Measurements from ENCODE around the gene NPC2.

NPC2 gene

DNA sequence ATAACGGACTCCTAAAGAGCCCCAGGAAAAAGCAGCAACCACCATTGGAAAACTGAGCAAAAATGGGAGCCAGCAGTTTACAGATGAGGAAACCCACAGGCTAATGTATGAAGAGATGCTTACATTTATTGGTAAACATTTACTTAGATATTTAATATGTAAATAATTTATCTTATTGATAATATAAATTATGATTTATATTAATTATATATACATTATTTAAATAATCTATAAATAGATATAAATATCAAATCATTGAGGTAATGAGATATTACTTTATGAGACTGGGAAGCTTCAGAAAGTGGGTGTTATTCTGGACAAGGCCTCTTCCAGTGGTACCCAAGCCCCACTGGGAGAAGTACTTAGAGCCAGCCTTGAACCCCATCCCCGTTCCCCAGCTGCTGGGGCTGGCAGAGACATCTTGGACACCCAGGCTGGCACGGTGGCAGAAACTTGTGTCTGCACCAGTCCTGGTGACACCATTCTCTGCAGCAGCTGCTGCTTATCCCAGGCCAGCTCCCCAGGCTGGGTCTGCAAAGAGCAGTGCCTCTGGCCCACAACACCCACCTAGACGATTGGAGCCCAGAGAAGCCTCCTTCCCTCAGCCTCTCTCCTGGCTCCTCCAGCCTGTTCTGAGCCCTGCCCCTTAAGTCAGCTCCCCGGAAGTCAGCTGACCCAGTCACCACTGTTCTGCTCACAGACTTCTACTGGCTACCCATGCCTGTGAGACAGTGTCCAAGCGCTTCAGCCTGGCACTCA, 26.4 kb upstream of the NPC2 start:
- no peak for DNase-seq (ENCODE audit: low read depth in 2 of 3, low spot score in 1 of 3)

- DNase-seq (ENCODE audit: low read depth in 2 of 3, low spot score in 1 of 3): no peak
These were observed 25.1 kb upstream of the NPC2 start for GRCh38 chr14:74518221-74518620.

DNA sequence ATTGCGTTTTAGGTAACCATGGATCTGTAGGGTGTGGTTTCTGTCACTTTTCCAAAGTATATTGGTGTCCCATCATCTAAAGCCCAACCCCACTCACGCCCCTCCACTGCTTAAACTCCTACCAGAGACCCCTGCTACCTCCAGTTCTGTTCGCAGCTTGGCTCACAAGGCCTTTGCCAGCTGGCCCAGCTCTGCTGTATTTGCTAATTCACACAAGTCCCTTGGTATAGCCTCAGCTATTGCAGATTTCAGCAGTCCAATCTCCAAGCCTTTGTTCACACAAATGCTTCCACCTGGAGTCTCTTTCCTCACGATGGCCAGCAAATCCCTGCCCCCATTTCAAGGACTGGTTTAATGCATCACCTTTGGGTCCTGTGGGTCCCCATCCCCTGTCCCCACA, 24.6 kb upstream of the NPC2 start:
- DNase-seq (ENCODE audit: low read depth in 2 of 3, low spot score in 1 of 3): no peak

DNA sequence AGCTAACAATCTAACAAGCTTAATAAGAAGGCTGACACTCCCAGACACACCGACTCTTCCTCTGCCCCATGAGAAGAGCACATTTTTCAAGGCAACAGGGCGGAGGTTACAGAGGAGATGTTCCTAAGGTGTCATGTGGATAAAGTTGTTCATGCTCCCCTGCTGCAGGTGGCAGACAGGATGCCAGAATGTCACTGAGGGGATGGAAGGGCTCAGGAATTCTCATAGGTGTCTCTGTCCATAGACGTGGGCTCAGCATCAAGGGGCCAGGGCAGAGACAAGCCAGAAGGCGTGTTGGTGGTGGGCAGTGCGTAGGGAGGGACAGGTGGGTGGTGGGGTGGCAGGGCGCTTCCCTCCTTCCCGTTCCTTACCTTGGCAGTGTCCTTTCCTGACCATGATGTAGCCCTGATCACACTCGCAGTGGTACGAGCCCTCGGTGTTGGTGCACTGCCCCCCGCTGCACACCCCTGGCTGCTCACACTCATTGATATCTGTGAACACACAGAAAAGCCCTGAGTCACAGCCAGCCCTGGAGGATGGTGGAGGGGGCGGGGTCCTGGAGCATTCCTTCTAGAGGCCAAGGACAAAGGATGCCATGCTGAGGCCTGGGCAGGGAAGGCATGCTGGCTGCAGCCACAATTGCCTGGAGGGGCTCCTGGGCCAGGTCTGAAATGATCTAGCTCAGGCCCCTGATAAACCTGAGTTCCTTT, 23.5 kb upstream of the NPC2 start:
- DNase-seq (ENCODE audit: low read depth in 2 of 3, low spot score in 1 of 3): no peak

DNA sequence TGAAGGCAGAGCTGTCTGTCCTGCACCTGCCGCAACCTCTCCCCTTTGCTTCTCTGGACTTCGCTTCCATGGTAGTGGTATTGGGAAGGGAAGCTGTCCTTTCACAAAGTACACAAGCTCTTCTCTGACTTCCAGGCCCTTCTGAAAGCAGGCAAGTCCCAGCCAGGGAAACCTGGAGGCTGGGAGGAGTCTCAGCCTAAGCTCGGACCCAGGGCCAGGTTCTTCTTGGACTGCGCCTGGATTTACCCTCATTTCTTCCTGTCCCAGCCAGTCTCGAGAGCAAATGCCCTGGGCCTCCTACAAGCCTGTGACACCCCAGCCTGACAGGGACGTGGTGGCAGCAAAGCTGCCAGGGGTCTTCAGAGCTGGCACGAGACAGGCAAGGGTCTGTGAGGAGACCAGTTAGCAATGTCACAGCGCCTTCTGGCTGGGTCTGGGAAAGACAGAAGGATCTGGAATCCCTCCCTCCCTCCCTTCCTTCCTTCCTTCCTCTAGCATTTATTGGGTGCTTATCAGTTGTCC, 22.8 kb upstream of the NPC2 start:
- no peak for DNase-seq (ENCODE audit: low read depth in 2 of 3, low spot score in 1 of 3)

GRCh38 chr14:74514471-74514941, 21.4 kb upstream of the NPC2 start:
- DNase-seq (ENCODE audit: low read depth in 2 of 3, low spot score in 1 of 3): no peak

GRCh38 chr14:74511966-74512830, 19.1 kb upstream of the NPC2 start:
- DNase-seq (ENCODE audit: low read depth in 2 of 3, low spot score in 1 of 3): no peak

GRCh38 chr14:74510959-74511409, 17.9 kb upstream of the NPC2 start:
- DNase-seq (ENCODE audit: low read depth in 2 of 3, low spot score in 1 of 3): no peak

- DNase-seq (ENCODE audit: low read depth in 2 of 3, low spot score in 1 of 3): no peak
These were observed 17.3 kb upstream of the NPC2 start for GRCh38 chr14:74510223-74510931.

DNA sequence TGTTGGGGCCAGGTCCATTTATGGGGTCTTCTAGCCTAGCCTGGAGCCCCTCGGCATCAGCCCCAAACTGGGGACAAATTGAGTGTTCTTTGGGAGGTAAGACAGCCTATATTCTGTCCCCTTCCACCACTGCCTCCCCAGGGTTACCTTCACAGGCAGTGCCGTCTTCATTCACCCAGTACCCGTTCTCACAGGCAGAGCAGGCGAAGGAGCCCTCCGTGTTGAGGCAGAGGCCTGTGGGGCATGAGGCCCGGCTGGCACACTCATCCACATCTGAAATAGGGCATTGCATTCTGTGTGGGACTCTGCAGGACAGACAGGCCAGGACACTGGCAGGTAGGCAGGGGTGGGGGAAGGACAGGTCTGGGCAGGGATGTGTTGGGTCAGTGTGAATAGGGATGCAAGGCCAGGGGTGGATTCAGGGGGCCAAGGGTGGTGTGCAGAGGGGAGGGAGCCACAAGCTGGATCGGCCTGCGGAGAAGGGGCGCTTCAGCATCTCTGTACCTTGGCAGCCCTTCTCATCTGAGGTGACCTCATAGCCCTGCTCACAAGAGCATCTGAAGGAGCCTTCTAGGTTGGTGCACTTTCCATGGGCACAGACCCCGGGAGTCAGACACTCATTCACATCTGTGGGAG, 16.6 kb upstream of the NPC2 start:
- no peak for DNase-seq (ENCODE audit: low read depth in 2 of 3, low spot score in 1 of 3)

DNA sequence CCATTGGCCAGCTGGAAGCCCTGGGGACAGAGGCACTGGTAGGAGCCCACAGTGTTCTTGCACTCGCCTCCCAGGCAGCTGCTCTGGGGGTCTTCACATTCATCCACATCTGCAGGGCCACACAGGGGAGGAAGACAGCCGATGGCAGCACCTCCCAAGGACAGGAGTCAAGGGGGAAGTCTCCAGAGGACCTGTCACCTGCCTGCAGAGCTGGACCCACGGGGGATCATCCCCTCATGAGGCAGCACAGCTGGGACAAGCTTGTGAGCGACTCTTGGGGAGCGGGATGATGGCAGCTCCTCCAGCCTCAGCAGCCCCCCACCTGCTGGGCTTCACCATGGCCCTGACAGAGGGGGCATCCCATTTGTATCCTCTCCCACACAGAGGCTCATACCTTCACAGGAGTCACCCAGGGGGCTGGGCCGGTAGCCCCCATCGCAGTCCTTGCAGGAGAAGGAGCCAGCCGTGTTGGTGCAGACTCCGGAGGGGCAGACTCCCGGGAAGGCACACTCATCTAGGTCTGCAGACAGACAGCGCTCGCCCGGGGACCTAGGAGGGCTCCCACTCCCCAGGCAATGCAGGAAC, 15.8 kb upstream of the NPC2 start:
- no peak for DNase-seq (ENCODE audit: low read depth in 2 of 3, low spot score in 1 of 3)

DNA sequence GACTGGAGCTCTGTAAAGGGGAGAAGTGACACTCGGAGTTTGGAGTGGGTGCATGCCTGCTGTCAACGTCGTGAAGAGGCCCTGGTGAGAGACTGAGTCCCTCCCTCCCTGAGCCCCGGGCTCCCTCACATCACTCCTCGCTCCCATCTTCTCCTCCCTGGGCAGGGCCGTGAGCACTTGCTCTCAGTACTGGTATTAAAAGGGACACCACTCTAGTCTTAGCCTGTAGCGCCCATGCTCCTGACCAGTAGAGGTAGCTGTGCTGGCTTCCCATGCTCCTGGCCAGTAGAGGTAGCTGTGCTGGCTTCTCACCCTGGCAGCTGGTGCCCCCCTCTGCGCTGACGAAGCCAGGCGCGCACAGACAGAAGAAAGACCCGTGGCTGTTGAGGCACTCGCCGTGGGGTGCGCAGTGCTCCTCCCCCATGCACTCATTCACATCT, 15.2 kb upstream of the NPC2 start:
- no peak for DNase-seq (ENCODE audit: low read depth in 2 of 3, low spot score in 1 of 3)

DNA sequence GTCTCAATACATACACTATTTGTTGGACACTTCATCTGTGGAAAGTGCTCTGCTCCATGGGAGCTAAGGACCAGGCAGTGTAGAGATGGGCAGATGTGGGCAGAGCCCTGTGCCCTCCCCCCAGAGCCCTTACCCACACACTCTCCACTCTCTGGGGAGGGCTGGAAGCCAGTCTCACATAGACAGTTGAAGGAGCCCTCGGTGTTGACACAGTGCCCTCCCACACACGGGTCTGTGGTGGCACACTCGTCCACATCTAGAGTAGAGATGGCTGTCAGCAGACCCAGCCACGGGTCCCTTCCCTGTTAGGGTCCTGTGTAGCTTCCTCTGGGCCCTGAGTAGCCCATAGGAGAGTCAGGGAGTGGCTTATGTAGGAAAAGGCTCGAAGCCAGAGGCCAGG, 14.7 kb upstream of the NPC2 start:
- no peak for DNase-seq (ENCODE audit: low read depth in 2 of 3, low spot score in 1 of 3)

DNA sequence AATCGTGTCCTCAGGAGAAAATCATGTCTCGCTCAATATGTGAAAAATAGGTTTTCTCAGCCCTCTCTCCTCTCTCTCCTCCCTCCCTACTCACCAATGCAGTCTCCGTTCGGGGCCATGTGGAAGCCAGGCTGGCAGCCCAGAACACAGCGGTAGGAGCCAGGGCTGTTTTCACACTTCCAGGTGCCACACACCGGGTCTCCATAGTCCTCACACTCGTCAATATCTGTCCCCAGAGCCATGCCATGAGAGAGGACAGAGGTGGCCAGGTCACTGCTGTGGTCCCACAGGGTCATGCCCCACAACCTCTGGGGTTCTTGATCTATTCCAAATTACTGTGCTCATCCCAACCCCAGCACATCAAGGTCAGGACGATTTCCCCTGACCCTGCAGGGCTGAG, 14.0 kb upstream of the NPC2 start:
- no peak for DNase-seq (ENCODE audit: low read depth in 2 of 3, low spot score in 1 of 3)

DNA sequence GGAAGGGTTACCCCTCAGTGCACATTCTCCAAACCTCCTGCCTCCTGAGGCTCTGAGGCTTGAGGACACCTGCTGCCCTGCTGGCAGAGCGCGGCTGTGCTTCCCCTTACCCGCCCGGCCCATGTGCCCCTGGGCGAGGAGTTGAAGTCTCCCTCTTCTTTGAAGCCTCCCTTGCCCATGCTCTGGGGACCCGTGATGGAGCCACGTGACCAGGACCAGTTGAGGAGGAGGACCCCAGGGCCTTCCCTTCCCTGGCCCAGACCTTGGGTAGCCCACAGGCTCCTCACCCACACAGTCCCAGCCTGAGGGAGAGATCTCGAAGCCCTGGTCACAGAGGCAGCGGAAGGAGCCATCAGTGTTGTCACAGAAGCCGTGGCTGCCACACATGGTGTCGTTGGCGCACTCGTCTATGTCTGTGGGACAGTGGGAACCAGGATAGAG, 13.3 kb upstream of the NPC2 start:
- no peak for DNase-seq (ENCODE audit: low read depth in 2 of 3, low spot score in 1 of 3)

GRCh38 chr14:74505831-74506230, 12.7 kb upstream of the NPC2 start:
- DNase-seq (ENCODE audit: low read depth in 2 of 3, low spot score in 1 of 3): no peak

DNA sequence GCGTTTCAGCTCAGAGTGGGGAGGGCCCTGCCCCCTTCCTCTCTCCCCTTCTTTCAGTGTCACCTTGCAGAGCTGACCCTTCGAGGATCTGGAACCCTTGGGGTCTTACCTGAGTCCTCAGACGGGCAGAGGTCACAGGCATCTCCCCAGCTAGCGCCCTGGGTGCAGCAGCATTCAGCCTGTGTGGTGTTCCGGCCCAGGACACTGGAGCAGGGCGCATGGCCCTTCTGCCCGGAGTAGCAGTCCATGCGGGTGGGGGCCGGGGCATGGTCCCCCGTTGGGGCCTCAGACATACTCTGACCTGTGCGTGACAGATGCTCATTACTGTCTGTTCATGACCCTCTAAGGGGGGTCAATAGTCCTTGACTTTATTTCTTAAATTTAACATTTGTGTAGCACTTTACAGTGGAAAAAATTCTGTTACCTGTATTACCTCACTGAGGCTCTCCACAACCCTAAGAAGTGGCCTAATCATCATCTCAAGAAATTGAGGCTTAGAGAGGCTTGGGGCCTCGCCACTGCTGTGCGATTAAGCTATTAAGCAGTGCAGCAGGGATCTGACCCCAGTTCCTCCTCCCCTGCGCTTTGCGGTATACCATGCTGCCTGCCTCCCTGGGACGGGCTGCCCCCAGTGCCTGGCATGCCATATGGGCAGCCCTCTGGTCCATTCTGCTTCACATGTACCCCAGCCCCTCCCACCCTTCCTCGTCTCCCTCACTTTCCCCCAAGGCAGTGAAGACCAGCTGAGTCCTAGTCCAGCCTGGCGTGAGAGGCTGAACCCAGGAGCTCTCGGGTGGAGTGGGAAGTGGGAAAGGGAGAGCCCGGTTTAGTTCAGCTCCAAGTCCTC, 12.0 kb upstream of the NPC2 start:
- DNase-seq (ENCODE audit: low read depth in 2 of 3, low spot score in 1 of 3): no peak

GRCh38 chr14:74504412-74504811, 11.3 kb upstream of the NPC2 start:
- DNase-seq (ENCODE audit: low read depth in 2 of 3, low spot score in 1 of 3): no peak

- DNase-seq (ENCODE audit: low read depth in 2 of 3, low spot score in 1 of 3): no peak
These were observed 10.8 kb upstream of the NPC2 start for GRCh38 chr14:74503938-74504335.

Measured in stimulated activated CD4-positive, alpha-beta T cell treated with anti-CD3 and anti-CD28 coated beads, Interleukin-12 subunit alpha, Interleukin-12 subunit beta, amount 100 ng/mL, for 48 hours (primary cell).